Measurements from ENCODE around the gene AP5B1. TPM values are rescaled to one million over a fixed set of nuclear protein-coding genes. Genes with fewer than 3 reads are reported as not detected.

The AP5B1 gene
- total RNA-seq, 4 donors from 2014 or later: 16.4 to 38.5 (median 23.3) TPM

Other genes with a start within 250 kb of the AP5B1 start
- 10 to 100 TPM; 28.1 to 87.5 (median 54.0) TPM for gene LTBP3, start 222.6 kb downstream of the AP5B1 start, total RNA-seq
- 10 to 100 TPM; 33.2 to 48.0 (median 40.0) TPM for gene ZNRD2, start 210.5 kb downstream of the AP5B1 start, total RNA-seq
- 10 to 100 TPM; 12.0 to 44.1 (median 23.9) TPM for gene FAM89B, start 208.4 kb downstream of the AP5B1 start, total RNA-seq
- 100 to 1,000 TPM in 1 of 4 donors, 10 to 100 TPM in 3; 46.5 to 101 (median 87.4) TPM for gene EHBP1L1, start 204.9 kb downstream of the AP5B1 start, total RNA-seq
- gene KCNK7, start 185.2 kb downstream of the AP5B1 start, total RNA-seq: 10 to 100 TPM in 3 of 4 donors, 1 to 10 TPM in 1; 5.5 to 22.5 (median 15.2) TPM
- 10 to 100 TPM; 27.5 to 33.0 (median 30.4) TPM for gene MAP3K11, start 166.8 kb downstream of the AP5B1 start, total RNA-seq
- gene PCNX3, start 165.2 kb downstream of the AP5B1 start, total RNA-seq: 10 to 100 TPM; 24.0 to 40.0 (median 30.9) TPM
- gene SIPA1, start 142.9 kb downstream of the AP5B1 start, total RNA-seq: 10 to 100 TPM in 3 of 4 donors, 1 to 10 TPM in 1; 7.8 to 29.2 (median 27.5) TPM
- gene RELA, start 118.1 kb downstream of the AP5B1 start, total RNA-seq: 10 to 100 TPM; 29.4 to 49.4 (median 47.5) TPM
- gene KAT5, start 68.7 kb downstream of the AP5B1 start, total RNA-seq: 10 to 100 TPM; 38.2 to 64.7 (median 51.1) TPM
- gene RNASEH2C, start 60.2 kb downstream of the AP5B1 start, total RNA-seq: 10 to 100 TPM; 39.9 to 59.5 (median 50.8) TPM
- gene OVOL1, start 6.1 kb upstream of the AP5B1 start, total RNA-seq: 10 to 100 TPM; 26.5 to 90.9 (median 55.3) TPM
- gene SNX32, start 53.0 kb upstream of the AP5B1 start, total RNA-seq: under 1 TPM in 1 of 4 donors, not detected in 3; 0.38 TPM
- 100 to 1,000 TPM; 453 to 833 (median 750) TPM for gene CFL1, start 77.2 kb upstream of the AP5B1 start, total RNA-seq
- gene MUS81, start 79.5 kb upstream of the AP5B1 start, total RNA-seq: 10 to 100 TPM; 17.6 to 36.2 (median 31.1) TPM
- gene EFEMP2, start 91.8 kb upstream of the AP5B1 start, total RNA-seq: 10 to 100 TPM in 2 of 4 donors, 1 to 10 TPM in 2; 3.6 to 29.0 (median 10.2) TPM
- 1 to 10 TPM in 3 of 4 donors, under 1 TPM in 1; 0.21 to 3.6 (median 1.8) TPM for gene CTSW, start 98.9 kb upstream of the AP5B1 start, total RNA-seq
- gene FIBP, start 107.5 kb upstream of the AP5B1 start, total RNA-seq: 10 to 100 TPM; 35.7 to 60.1 (median 38.4) TPM
- gene CCDC85B, start 109.7 kb upstream of the AP5B1 start, total RNA-seq: 10 to 100 TPM; 16.0 to 34.3 (median 28.0) TPM
- gene FOSL1, start 119.4 kb upstream of the AP5B1 start, total RNA-seq: 10 to 100 TPM; 11.9 to 72.7 (median 35.6) TPM
- gene C11orf68, start 138.1 kb upstream of the AP5B1 start, total RNA-seq: 10 to 100 TPM in 2 of 4 donors, 1 to 10 TPM in 2; 5.8 to 15.6 (median 10.6) TPM
- 100 to 1,000 TPM in 1 of 4 donors, 10 to 100 TPM in 3; 69.6 to 138 (median 76.8) TPM for gene DRAP1, start 138.4 kb upstream of the AP5B1 start, total RNA-seq
- not detected for gene TSGA10IP, start 164.5 kb upstream of the AP5B1 start, total RNA-seq
- gene SART1, start 180.8 kb upstream of the AP5B1 start, total RNA-seq: 10 to 100 TPM; 27.6 to 35.0 (median 33.1) TPM
- 10 to 100 TPM; 24.7 to 43.2 (median 30.0) TPM for gene EIF1AD, start 221.2 kb upstream of the AP5B1 start, total RNA-seq
- 10 to 100 TPM; 29.1 to 52.3 (median 41.9) TPM for gene BANF1, start 221.5 kb upstream of the AP5B1 start, total RNA-seq
- 10 to 100 TPM; 14.6 to 58.5 (median 15.1) TPM for gene CST6, start 231.0 kb upstream of the AP5B1 start, total RNA-seq
- not detected for gene CATSPER1, start 245.5 kb upstream of the AP5B1 start, total RNA-seq

Data from esophagus squamous epithelium (tissue), 4 donors.